GM19455 (cell line): ENCODE results near the gene TTC9.

Experiments
- ATAC-seq: cut with Tn5 transposase; IDR thresholded peaks from one replicate; pipeline ENCODE4 v1.9.1; 2021; ENCODE audit not compliant: unreplicated experiment

Gene TTC9

DNA sequence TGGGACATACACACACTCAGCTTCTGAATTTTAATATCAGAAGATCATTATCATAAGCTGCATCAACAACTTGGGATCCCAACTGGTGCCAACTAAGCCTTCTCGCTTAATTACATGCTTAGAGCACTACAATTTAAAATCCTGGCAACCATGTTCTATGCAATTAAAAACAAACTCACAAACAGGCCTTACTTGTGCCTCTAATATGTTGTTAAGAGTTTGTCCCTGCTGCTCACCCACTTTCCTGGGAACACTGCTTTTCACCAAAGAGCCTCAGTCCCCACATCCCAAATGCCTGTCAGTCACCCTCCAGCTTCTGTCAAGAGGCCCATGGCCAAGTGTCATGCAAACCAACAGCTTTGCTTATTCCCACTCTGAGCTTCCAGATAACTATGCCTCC is 69.7 kb downstream of the TTC9 start:
- no peak for ATAC-seq

DNA sequence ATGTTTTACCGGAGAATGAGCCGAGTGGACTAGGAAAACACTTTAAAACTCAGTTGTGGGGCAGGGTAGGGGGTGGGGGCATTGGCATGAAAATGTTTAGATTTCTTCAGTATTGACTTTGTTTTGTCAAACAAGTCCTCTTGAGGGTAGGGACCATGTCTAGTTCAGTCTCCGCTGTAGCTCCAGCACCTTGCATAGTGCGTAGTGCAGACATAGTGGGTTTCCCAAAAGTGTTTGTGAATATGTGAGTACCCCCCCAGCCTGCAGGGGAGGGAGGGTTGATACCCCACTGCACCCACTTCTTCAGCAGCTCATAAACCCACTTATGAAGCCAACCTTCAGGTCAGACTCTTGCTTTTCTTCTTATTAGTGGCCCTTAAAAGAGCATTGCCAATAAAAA is 71.4 kb downstream of the TTC9 start:
- no peak for ATAC-seq

DNA sequence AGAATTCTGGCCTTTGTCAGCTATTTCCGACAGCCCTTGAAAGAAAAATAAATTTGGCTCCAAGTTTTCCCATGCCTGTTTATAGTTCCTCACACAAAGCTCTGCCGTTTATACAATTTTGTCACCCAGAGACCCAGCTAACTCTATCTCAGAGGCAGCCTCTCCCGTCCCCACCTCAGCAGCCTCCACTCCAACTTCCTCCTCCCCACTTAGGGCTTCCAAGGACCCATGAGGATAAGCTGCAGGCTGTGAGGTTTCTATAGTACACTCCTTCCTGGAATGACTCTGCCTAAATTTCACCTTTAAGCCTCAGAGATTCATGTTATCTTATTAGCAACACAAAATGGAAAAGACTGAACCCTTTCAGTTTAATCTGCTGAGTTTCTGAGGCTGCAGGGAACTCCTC is 71.8 kb downstream of the TTC9 start:
- no peak for ATAC-seq

DNA sequence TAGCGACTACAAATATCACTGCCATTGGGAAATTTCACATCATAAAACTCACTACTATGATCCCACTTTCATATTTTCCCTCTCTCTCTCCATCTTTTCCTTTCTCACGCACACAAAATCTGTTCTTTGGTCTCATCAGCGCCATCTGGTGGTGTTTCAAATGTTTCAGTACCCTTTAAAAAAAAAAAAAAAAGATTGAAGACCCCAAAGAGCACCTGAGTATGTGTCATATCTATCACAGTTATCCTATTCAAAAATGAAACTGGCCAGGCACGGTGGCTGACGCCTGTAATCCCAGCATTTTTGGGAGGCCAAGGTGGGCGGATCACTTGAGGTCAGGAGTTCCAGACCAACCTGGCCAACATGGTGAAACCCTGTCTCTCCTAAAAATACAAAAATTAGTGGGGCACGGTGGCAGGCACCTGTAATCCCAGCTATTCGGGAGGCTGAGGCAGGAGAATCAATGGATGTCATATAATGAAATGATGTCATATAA is 72.4 kb downstream of the TTC9 start:
- no peak for ATAC-seq

DNA sequence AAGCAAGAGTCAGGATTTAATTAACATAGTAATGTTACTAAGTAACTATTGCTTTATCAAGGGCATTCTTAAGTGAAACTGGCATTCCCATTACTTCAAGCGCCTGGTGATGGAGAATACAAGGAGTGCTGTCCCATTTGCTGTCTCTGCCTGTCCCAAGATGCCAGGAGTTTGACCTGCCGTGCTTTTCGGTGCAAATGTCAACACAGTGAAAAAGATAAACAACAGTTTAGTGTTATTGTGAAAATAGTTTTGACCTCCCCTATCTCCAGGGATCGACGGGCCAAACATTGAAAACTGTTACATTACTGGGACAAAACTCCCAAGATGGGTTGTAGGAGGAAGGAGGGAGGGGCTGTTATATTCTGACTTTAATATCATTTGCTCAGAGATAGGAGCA is 74.8 kb downstream of the TTC9 start:
- ATAC-seq, result no peak

DNA sequence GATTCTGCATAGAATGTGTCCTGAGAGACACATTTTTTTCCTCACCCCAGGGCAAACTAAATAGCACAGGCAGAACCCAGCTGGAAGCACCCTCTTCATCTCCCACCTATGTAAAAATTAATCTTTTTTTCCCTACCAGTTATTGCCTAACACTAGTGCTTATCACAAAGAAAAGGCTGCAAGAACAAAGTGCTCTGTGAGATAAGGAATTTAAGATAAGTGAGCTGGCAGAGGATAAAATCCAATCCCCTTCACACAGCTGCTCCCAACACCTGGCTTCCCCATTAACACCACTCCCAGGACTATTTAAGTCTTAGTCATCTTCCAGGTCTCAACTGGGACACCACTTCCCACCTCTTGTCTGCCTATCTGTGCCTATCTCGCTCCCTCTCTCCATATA is 75.2 kb downstream of the TTC9 start:
- ATAC-seq, result no peak

DNA sequence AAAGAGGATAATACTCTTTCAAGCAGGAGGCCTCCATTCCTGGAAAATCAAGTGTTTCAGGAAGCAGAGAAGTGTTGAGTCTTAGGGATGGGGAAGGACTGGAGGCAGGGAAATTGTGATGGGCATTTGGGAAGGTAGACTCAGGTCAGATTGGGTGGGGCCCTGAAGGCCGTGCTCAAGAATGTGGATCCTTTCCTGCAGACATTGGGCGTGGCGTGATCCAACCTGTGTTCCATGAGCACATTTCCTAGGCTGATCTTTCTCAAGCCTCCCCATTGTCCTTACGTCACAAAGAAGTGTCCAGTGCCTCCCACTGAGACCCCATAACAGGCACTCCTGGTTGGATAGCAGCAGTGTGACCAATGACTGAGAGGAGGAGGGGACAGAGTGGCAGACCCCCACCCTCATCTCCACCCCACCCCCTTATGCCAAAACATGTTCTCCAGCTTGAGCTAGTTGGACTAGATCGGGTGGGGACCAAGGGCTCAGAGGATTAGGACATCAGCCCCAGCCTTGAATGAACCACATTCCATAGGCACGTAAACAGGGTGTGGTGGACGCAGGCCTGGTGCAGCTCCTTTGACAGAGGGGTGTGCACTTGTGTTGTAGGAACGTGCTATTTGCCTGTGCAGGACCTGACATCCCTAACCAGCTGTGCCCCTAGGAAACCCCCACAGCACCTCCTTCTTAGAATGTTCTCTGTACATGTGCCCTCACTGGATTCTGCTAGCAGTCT is 76.8 kb downstream of the TTC9 start:
- ATAC-seq, result no peak

DNA sequence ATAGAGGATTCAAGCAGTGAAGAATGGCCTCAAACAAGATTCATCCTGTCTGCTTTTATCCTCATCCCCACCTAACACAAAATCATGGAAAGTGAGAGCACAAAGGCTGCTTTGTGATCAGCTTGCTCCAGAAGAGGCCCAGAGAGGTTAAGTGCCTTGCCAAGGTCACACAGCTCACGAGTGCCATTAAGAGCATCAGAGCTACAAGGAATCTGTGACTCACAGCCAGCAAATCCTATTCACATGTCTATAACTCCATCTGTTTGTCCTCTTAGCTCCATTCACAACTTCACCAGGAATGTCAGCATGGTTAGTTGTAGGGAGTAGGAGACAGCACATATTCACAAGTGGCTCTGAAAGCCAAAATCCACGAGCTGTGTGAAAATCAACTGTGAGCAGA is 79.8 kb downstream of the TTC9 start:
- ATAC-seq, result no peak

DNA sequence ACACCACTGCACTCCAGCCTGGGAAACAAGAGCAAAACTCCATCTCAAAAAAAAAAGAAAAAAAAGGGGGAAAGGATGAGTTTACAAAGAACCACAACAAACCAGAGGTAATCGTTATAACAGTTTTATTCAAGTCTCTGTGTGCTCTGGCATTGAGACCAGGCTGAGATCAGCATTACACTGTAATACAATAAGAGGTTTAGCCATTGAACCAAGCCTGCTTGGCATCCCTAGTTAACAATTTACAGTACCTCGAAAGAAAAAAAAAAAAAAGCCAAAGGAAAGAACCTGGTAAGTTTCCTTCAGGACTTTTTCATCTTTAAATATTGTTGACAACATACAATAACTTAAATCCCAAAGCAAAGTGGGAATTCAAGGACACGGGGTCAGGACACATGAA is 80.7 kb downstream of the TTC9 start:
- ATAC-seq, result no peak

DNA sequence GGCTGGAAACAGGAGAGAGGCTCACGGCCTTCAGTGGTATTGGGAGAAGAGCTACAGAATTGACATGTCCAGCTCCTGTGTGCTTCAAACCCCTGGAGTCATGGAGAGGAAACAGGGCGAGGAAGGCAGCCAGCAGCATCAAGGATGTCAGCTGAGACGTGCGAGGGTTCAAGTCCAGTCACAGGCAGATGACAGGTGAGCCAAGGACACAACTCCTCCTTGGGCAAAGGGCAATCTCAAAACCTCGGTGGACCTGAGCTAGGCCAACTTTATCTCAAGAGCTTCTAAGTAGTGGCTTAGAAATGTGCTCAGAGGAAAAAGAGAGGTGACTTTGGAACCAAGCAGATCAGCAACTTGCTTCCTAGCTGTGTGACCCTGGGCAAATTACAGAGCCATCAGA is 81.6 kb downstream of the TTC9 start:
- no peak for ATAC-seq

DNA sequence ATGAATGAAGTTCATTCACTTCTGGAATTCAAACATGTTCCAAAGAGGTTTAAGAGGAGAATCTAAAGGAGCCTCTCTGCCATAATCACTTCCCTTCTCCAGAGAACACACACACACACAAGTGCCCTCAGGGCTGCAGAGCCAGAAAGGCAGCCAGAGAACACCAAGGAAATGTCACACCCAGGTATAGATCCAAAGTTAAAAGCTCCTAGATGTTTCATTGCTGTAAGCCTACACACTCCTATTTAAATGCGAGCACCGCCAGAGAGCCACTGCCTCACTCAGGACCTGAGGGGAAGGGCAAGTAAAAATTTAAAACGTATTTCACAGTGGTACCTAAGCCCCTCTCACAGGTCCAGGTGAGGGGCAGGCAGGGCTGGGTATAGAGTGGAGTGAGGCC is 82.4 kb downstream of the TTC9 start:
- ATAC-seq, result no peak

DNA sequence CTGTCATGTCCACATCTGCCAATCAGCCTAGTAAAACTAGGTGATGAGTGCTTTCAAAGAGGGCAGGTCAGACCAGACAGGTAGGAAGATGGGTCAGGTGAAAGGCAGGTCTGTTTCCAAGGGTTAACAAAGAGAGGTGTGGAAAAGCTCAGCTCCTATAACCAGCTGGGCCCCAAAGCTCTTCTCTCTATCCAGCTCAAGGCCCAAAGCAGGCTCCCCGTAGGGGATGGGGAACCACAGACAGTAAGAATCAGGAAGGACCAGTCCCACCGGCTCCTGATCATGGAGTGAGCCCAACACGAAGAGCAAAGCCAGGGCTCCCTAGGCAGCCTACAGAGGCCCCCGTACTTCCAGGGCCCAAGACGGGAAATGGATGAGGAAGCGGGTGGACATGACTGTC is 83.2 kb downstream of the TTC9 start:
- ATAC-seq, result no peak
